Breast epithelium (tissue), 3 donors: ENCODE results near the gene BRD2.

Source experiments
- CTCF ChIP-seq, 3 donors: fragments of 450-650 bp; IDR thresholded peaks; one replicate each; pipeline ENCODE4 v1.5.1; 2016 to 2017; ENCODE audit warnings: antibody characterized with exemption in 3 of 3, mild to moderate bottlenecking in 3 of 3, moderate library complexity in 3 of 3
- POLR2A ChIP-seq: fragments of 450-650 bp; IDR thresholded peaks from one replicate; pipeline ENCODE4 v1.6.1; 2016; ENCODE audit warnings: antibody characterized with exemption, mild to moderate bottlenecking, moderate library complexity
- POLR2AphosphoS5 ChIP-seq, 3 donors: sonication (generic); formaldehyde crosslinking; IDR thresholded peaks; one replicate each; pipeline ENCODE4 v1.6.1; 2017; ENCODE audit warnings: antibody characterized with exemption in 3 of 3

GRCh38 chr6:32995448-32995847, 27.1 kb downstream of the BRD2 start:
- TF ChIP-seq POLR2A (no peak), CTCF (IDR thresholded peaks at IDR 0.05) (no peak), POLR2AphosphoS5 (IDR thresholded peaks at IDR 0.05) (no peak)
